ENCODE measurements around the gene CYBRD1.
"Not testable (repeated sequence)": the region's sequence is repeated elsewhere in the genome, so short reads cannot be mapped to it uniquely, and the experiment has no call there.

CYBRD1 gene

GRCh38 chr2:171522052-171522787 is at the start of gene CYBRD1:
TSS of gene CYBRD1 (plus strand) at chr2:171522474. CDS start at chr2:171522546, 72 bp downstream.
- no peak for DNase-seq

GRCh38 chr2:171475979-171476378 is 46.3 kb upstream of the CYBRD1 start:
- DNase-seq = no peak

- DNase-seq = no peak
These were observed 43.9 kb upstream of the CYBRD1 start for GRCh38 chr2:171478345-171478744.

GRCh38 chr2:171479154-171479814 is 43.0 kb upstream of the CYBRD1 start:
- no peak for DNase-seq

- no peak for DNase-seq
These were observed 41.4 kb upstream of the CYBRD1 start for GRCh38 chr2:171480908-171481307.

- DNase-seq = no peak
These were observed 40.0 kb upstream of the CYBRD1 start for GRCh38 chr2:171482308-171482707.

- DNase-seq = no peak
These were observed 39.4 kb upstream of the CYBRD1 start for GRCh38 chr2:171482877-171483276.

GRCh38 chr2:171483793-171484192 is 38.5 kb upstream of the CYBRD1 start:
- DNase-seq = no peak

- DNase-seq = no peak
These were observed 37.2 kb upstream of the CYBRD1 start for GRCh38 chr2:171485116-171485515.

- DNase-seq = no peak
These were observed 35.1 kb upstream of the CYBRD1 start for GRCh38 chr2:171487201-171487600.

- DNase-seq = no peak
These were observed 34.4 kb upstream of the CYBRD1 start for GRCh38 chr2:171487803-171488259.

- no peak for DNase-seq
These were observed 31.7 kb upstream of the CYBRD1 start for GRCh38 chr2:171490577-171490976.

GRCh38 chr2:171491292-171491691 is 31.0 kb upstream of the CYBRD1 start:
- no peak for DNase-seq

- DNase-seq = no peak
These were observed 29.6 kb upstream of the CYBRD1 start for GRCh38 chr2:171492664-171493063.

GRCh38 chr2:171497664-171498063 is 24.6 kb upstream of the CYBRD1 start:
- not testable (repeated sequence) for DNase-seq

- DNase-seq = no peak
These were observed 16.9 kb upstream of the CYBRD1 start for GRCh38 chr2:171505374-171505773.

GRCh38 chr2:171509945-171510731 is 12.1 kb upstream of the CYBRD1 start:
- no peak for DNase-seq

GRCh38 chr2:171512014-171512413 is 10.3 kb upstream of the CYBRD1 start:
- no peak for DNase-seq

GRCh38 chr2:171512683-171513195 is 9.5 kb upstream of the CYBRD1 start:
- no peak for DNase-seq

- DNase-seq = no peak
These were observed 8.5 kb upstream of the CYBRD1 start for GRCh38 chr2:171513719-171514160.

GRCh38 chr2:171514908-171515582 is 7.2 kb upstream of the CYBRD1 start:
- DNase-seq = no peak

GRCh38 chr2:171515672-171516298 is 6.5 kb upstream of the CYBRD1 start:
- DNase-seq = no peak
